Activated CD8-positive, alpha-beta T cell treated with anti-CD3 and anti-CD28 coated beads, Interleukin-2, amount 10 ng/mL, durations not matched to agents 7 days and 5 days (primary cell): ENCODE data around the gene ATP11B. TPM values are rescaled to one million over a fixed set of nuclear protein-coding genes. Genes with fewer than 3 reads are reported as not detected.
A peak's percentile ranks its signal among the peaks of the same experiment; 100 is the strongest.

Experiments
- ATAC-seq: fragments of 150-1000 bp; cut with Tn5 transposase; one replicate; pipeline ENCODE4 v1.10.0; 2021; ENCODE audit warnings: moderate library complexity
- CTCF ChIA-PET: fragments of 350-600 bp; sonication (Branson Sonifier 250); formaldehyde crosslinking; loops from one replicate; lab custom pipeline; 2021; ENCODE audit warnings: antibody characterized with exemption; lab: Charles Lee
- POLR2A ChIA-PET: fragments of 350-600 bp; sonication (Branson Sonifier 250); formaldehyde crosslinking; loops from one replicate; lab custom pipeline; 2021; ENCODE audit warnings: antibody characterized with exemption; lab: Charles Lee
- DNase-seq: peaks from one replicate; pipeline ENCODE4 v3.0.0-alpha.2; 2020
- H3K27ac Mint-ChIP-seq: one replicate; pipeline ENCODE4 v1.8.0; 2021; ENCODE audit warnings: mild to moderate bottlenecking, mixed read lengths
- H3K27me3 Mint-ChIP-seq: one replicate; pipeline ENCODE4 v1.8.0; 2021; ENCODE audit warnings: low read depth, mixed read lengths
- H3K36me3 Mint-ChIP-seq: one replicate; pipeline ENCODE4 v1.8.0; 2021; ENCODE audit warnings: low read depth, mixed read lengths
- H3K4me1 Mint-ChIP-seq: one replicate; pipeline ENCODE4 v1.8.0; 2021; ENCODE audit warnings: low read depth, mixed read lengths
- H3K4me3 Mint-ChIP-seq: one replicate; pipeline ENCODE4 v1.8.0; 2021; ENCODE audit warnings: mild to moderate bottlenecking, mixed read lengths
- H3K9me3 Mint-ChIP-seq: one replicate; pipeline ENCODE4 v1.8.0; 2022; ENCODE audit warnings: mixed read lengths; ENCODE audit not compliant: insufficient read depth
- total RNA-seq, 2 experiments: library from RNA; stranded (reverse); gene quantifications; one replicate each; pipeline ENCODE4 v1.2.3, GENCODE V29; 2021

ATP11B gene
- total RNA-seq, 2 experiments from 2014 or later, result 124 to 125 TPM

DNA sequence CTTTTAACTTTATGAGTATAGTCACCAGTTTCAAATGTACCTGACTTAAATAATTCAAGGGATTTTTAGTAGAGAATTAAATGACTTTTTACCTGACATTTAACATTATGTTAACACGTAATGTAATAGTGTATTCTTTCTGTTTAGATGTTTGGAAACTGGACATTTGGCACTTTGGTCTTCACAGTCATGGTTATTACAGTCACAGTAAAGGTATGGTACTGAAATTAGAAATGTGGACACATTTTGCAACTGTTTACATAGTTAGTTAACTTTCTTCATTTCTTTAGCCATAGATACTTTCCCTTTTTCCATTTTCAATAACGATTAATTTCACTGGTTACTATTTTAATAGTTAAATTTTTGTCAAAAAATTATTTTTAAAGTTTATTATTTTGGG is 103.2 kb downstream of the ATP11B start:
- peaks cover 44% of the 10 kb centered on the region for H3K36me3 Mint-ChIP-seq

GRCh38 chr3:182902236-182902635 is 108.9 kb downstream of the ATP11B start:
- Mint-ChIP-seq H3K27ac (no peak overlapping the region), H3K27me3 (no peaks in the 10 kb centered on the region), H3K4me1 (peaks cover 6% of the 10 kb centered on the region), H3K4me3 (no peak overlapping the region), H3K9me3 (no peaks in the 10 kb centered on the region), H3K36me3 (peaks cover 38% of the 10 kb centered on the region)
- CTCF ChIA-PET, result interaction anchor here (0.6 to 1.8 kb wide), 4 partner anchors 9 to 188 kb away, joined by 3 to 5 read pairs (median 4); no protein-coding TSS in a partner anchor
- no peak for DNase-seq
- POLR2A ChIA-PET, result no interaction called here
- no peak for ATAC-seq

More for the DNA sequence above, 103.2 kb downstream of the ATP11B start:
- H3K4me3 Mint-ChIP-seq, result no peak overlapping the region
- ChIA-PET POLR2A (no interaction called here), CTCF (interaction anchor here (1.5 kb wide), 1 partner anchor 14 kb away, joined by 3 read pairs; no protein-coding TSS in a partner anchor)
- no peaks in the 10 kb centered on the region for H3K9me3 Mint-ChIP-seq
- ATAC-seq, result no peak
- H3K27ac Mint-ChIP-seq, result no peak overlapping the region
- no peak for DNase-seq
- H3K27me3 Mint-ChIP-seq, result no peaks in the 10 kb centered on the region
- no peaks in the 10 kb centered on the region for H3K4me1 Mint-ChIP-seq

DNA sequence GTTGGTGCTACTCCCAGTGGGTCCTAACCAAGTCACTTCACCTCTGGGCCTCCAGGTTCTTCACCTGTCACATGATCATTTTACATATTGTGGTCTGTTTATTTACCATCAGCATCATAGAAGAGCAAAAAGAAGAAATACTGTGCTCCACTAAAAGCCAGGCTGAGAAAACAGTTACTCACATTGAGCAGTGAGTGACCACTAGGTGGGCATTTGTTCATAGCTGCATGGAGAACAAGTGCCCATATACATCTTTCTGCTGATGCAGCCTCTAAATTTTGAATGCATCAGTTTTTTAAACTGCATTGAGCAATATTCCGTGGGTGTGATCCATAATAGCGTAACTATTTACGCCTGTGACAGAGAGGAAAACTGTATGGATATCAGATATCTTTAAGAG is 110.9 kb downstream of the ATP11B start:
- Mint-ChIP-seq H3K4me3 (no peak overlapping the region), H3K27ac (peak overlapping the region; percentile 49)

DNA sequence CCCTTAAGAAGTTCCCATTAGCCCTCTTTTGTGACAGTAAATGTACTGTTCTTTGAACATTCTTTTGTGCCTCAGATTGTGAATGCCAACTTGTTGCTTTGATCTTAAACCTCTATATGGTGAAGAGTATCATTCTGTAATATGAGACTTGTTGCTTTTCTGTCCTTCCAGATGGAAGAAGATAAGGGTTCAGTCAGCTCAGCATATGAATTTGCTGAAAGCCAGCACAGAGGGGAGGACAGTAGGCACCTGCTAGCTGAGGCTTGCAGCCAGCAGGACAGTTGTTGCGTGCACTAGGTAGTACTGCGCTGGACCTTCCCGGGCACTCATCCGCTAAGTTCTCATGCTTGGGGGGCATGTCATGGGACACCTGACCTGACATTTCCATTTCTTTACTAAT is 112.3 kb downstream of the ATP11B start:
- CTCF ChIA-PET, result interaction anchor here (1.3 to 1.9 kb wide), 2 partner anchors 13 to 16 kb away, joined by 3 to 5 read pairs; no protein-coding TSS in a partner anchor
- POLR2A ChIA-PET, result no interaction called here
- no peak for DNase-seq
- H3K27ac Mint-ChIP-seq, result no peak overlapping the region
- no peaks in the 10 kb centered on the region for H3K9me3 Mint-ChIP-seq
- peaks cover 38% of the 10 kb centered on the region for H3K36me3 Mint-ChIP-seq
- no peak for ATAC-seq
- H3K27me3 Mint-ChIP-seq, result no peaks in the 10 kb centered on the region
- no peak overlapping the region for H3K4me3 Mint-ChIP-seq
- H3K4me1 Mint-ChIP-seq, result peaks cover 22% of the 10 kb centered on the region

More for the DNA sequence above, 110.9 kb downstream of the ATP11B start:
- CTCF ChIA-PET, result interaction anchor here (1.1 to 1.9 kb wide), 5 partner anchors 14 to 190 kb away, joined by 3 to 5 read pairs (median 4); no protein-coding TSS in a partner anchor
- peak; percentile 27 for ATAC-seq
- peaks cover 9% of the 10 kb centered on the region for H3K4me1 Mint-ChIP-seq
- POLR2A ChIA-PET, result no interaction called here
- peaks cover 40% of the 10 kb centered on the region for H3K36me3 Mint-ChIP-seq
- no peaks in the 10 kb centered on the region for H3K27me3 Mint-ChIP-seq
- no peak for DNase-seq
- H3K9me3 Mint-ChIP-seq, result no peaks in the 10 kb centered on the region

GRCh38 chr3:182906036-182906435 is 112.7 kb downstream of the ATP11B start:
- H3K36me3 Mint-ChIP-seq, result peaks cover 41% of the 10 kb centered on the region
- POLR2A ChIA-PET, result no interaction called here
- no peaks in the 10 kb centered on the region for H3K9me3 Mint-ChIP-seq
- no peak overlapping the region for H3K27ac Mint-ChIP-seq
- H3K4me3 Mint-ChIP-seq, result no peak overlapping the region
- no peak for DNase-seq
- CTCF ChIA-PET, result no interaction called here
- no peaks in the 10 kb centered on the region for H3K27me3 Mint-ChIP-seq
- peaks cover 25% of the 10 kb centered on the region for H3K4me1 Mint-ChIP-seq
- no peak for ATAC-seq

DNA sequence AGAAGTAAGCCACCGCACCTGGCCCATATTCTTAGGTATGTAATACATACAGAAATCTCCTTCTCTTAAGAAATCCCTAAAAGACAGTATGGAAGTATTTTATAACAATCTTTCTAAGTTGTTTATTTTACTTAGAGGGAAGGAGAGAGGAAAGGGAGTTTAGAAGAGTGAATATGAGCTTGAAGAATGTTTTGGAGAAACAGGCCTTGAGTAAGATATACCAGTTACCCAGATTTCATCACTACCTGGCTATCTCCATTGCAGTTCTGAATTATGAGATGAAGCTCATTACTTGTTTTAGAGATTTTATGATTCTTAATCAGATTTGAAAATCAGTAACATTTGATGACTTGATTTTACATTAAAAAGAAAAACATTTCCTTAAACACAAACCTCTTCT is 115.2 kb downstream of the ATP11B start:
- DNase-seq (no peak), ATAC-seq (no peak)
- H3K4me3 Mint-ChIP-seq, result no peak overlapping the region
- H3K9me3 Mint-ChIP-seq, result no peaks in the 10 kb centered on the region
- CTCF ChIA-PET, result interaction anchor here (0.7 to 3.4 kb wide), 9 partner anchors 12 to 194 kb away, joined by 3 to 16 read pairs (median 4); no protein-coding TSS in a partner anchor
- H3K27ac Mint-ChIP-seq, result peak overlapping the region; percentile 25
- POLR2A ChIA-PET, result no interaction called here
- H3K27me3 Mint-ChIP-seq, result no peaks in the 10 kb centered on the region
- peaks cover 49% of the 10 kb centered on the region for H3K36me3 Mint-ChIP-seq
- H3K4me1 Mint-ChIP-seq, result peaks cover 48% of the 10 kb centered on the region

DNA sequence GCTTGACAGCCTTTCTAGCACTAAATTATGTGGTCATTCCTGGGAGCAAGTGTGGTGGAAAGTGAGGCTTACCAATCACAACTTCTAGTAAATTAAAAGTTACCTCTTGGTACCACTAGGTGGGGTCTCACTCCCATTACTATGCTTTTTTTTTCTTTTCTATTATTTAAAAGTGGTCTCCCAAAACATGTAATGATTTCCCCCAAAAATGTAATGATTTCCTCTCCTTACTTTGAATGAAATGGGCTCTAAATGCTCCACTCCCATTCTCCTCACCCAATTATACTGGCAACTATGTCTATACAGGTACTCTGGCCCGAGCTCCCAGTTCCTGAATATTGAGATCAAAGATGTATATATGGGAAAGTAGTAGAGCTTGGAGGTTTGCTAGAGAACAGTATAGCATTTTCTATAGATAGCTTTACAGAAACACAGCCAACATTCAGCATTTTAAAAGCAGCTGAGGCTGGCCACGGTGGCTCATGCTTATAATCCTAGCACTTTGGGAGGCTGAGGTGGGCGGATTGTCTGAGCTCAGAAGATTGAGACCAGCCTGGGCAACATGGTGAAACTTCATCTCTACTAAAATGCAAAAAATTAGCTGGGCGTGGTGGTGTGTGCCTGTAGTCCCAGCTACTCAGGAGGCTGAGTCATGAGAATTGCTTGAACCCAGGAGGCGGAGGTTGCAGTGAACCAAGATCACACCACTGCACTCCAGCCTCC is 116.2 kb downstream of the ATP11B start:
- ChIA-PET CTCF (interaction anchor here (0.7 to 3.4 kb wide), 25 partner anchors 9 to 213 kb away, joined by 3 to 16 read pairs (median 4); no protein-coding TSS in a partner anchor), POLR2A (interaction anchor here (1.5 kb wide), 1 partner anchor 189 kb away, joined by 5 read pairs; no protein-coding TSS in a partner anchor)
- DNase-seq (no peak), ATAC-seq (no peak)
- Mint-ChIP-seq H3K9me3 (no peaks in the 10 kb centered on the region), H3K36me3 (peaks cover 49% of the 10 kb centered on the region), H3K4me1 (peaks cover 50% of the 10 kb centered on the region), H3K27me3 (no peaks in the 10 kb centered on the region), H3K27ac (peak overlapping the region; percentile 37), H3K4me3 (no peak overlapping the region)

- peak; percentile 43 for ATAC-seq
These were observed 117.9 kb downstream of the ATP11B start for GRCh38 chr3:182910936-182911781.

GRCh38 chr3:182911782-182912111 is 118.4 kb downstream of the ATP11B start:
- DNase-seq (no peak), ATAC-seq (peak; percentile 6)
- no peaks in the 10 kb centered on the region for H3K27me3 Mint-ChIP-seq
- peak overlapping the region; percentile 39 for H3K4me3 Mint-ChIP-seq
- POLR2A ChIA-PET, result interaction anchor here (1.0 kb wide), 1 partner anchor 70 kb away, joined by 3 read pairs; no protein-coding TSS in a partner anchor
- peak overlapping the region; percentile 92 for H3K27ac Mint-ChIP-seq
- peaks cover 67% of the 10 kb centered on the region for H3K4me1 Mint-ChIP-seq
- CTCF ChIA-PET, result interaction anchor here (0.7 to 1.3 kb wide), 3 partner anchors 9 to 211 kb away, joined by 3 to 5 read pairs (median 4); no protein-coding TSS in a partner anchor
- peaks cover 54% of the 10 kb centered on the region for H3K36me3 Mint-ChIP-seq
- no peaks in the 10 kb centered on the region for H3K9me3 Mint-ChIP-seq

More at GRCh38 chr3:182910936-182911781, 117.9 kb downstream of the ATP11B start:
- H3K4me3 Mint-ChIP-seq, result peak overlapping the region; percentile 39
- ChIA-PET POLR2A (interaction anchor here (1.0 kb wide), 1 partner anchor 70 kb away, joined by 3 read pairs; no protein-coding TSS in a partner anchor), CTCF (interaction anchor here (0.7 to 3.4 kb wide), 14 partner anchors 8 to 212 kb away, joined by 3 to 16 read pairs (median 4); partner anchors contain the start of gene MCCC1)
- peaks cover 66% of the 10 kb centered on the region for H3K4me1 Mint-ChIP-seq
- H3K36me3 Mint-ChIP-seq, result peaks cover 54% of the 10 kb centered on the region
- DNase-seq, result peak; percentile 44
- no peaks in the 10 kb centered on the region for H3K9me3 Mint-ChIP-seq
- H3K27me3 Mint-ChIP-seq, result no peaks in the 10 kb centered on the region
- peak overlapping the region; percentile 92 for H3K27ac Mint-ChIP-seq

- Mint-ChIP-seq H3K9me3 (no peaks in the 10 kb centered on the region), H3K36me3 (peaks cover 60% of the 10 kb centered on the region), H3K27ac (peak overlapping the region; percentile 92), H3K27me3 (no peaks in the 10 kb centered on the region), H3K4me3 (no peak overlapping the region), H3K4me1 (peaks cover 67% of the 10 kb centered on the region)
- DNase-seq (no peak), ATAC-seq (no peak)
- ChIA-PET CTCF (no interaction called here), POLR2A (no interaction called here)
These were observed 119.2 kb downstream of the ATP11B start for GRCh38 chr3:182912474-182912873.

GRCh38 chr3:182913889-182914288 is 120.6 kb downstream of the ATP11B start:
- H3K4me1 Mint-ChIP-seq, result peaks cover 66% of the 10 kb centered on the region
- POLR2A ChIA-PET, result interaction anchor here (1.1 kb wide), 1 partner anchor 119 kb away, joined by 4 read pairs; no protein-coding TSS in a partner anchor
- peaks cover 62% of the 10 kb centered on the region for H3K36me3 Mint-ChIP-seq
- H3K9me3 Mint-ChIP-seq, result no peaks in the 10 kb centered on the region
- peak overlapping the region; percentile 70 for H3K4me3 Mint-ChIP-seq
- no peaks in the 10 kb centered on the region for H3K27me3 Mint-ChIP-seq
- DNase-seq (peak; percentile 46), ATAC-seq (peak; percentile 51)
- CTCF ChIA-PET, result interaction anchor here (1.4 to 1.8 kb wide), 2 partner anchors 55 to 199 kb away, joined by 4 to 5 read pairs; no protein-coding TSS in a partner anchor
- H3K27ac Mint-ChIP-seq, result peak overlapping the region; percentile 88
